Activated CD4-positive, alpha-beta T cell treated with anti-CD3 and anti-CD28 coated beads, Interleukin-2, Interleukin-6, amounts not matched to agents 100 ng/mL and 50 ng/mL, durations not matched to agents 16 hours and 8 hours (primary cell): ENCODE results near the gene CYP24A1.
A peak's percentile ranks its signal among the peaks of the same experiment; 100 is the strongest.

Experiments
- DNase-seq: peaks from one replicate; pipeline ENCODE4 v3.0.0-alpha.2; 2020

Gene CYP24A1

GRCh38 chr20:54201268-54201846 is 27.6 kb upstream of the CYP24A1 start:
- no peak for DNase-seq

GRCh38 chr20:54200487-54201267 is 26.9 kb upstream of the CYP24A1 start:
- DNase-seq, result no peak

- DNase-seq, result peak; percentile 74
Measured at GRCh38 chr20:54199721-54200176, 26.0 kb upstream of the CYP24A1 start.

- no peak for DNase-seq
Measured at GRCh38 chr20:54199283-54199682, 25.5 kb upstream of the CYP24A1 start.

GRCh38 chr20:54197621-54198604 is 24.1 kb upstream of the CYP24A1 start:
- DNase-seq, result no peak

DNA sequence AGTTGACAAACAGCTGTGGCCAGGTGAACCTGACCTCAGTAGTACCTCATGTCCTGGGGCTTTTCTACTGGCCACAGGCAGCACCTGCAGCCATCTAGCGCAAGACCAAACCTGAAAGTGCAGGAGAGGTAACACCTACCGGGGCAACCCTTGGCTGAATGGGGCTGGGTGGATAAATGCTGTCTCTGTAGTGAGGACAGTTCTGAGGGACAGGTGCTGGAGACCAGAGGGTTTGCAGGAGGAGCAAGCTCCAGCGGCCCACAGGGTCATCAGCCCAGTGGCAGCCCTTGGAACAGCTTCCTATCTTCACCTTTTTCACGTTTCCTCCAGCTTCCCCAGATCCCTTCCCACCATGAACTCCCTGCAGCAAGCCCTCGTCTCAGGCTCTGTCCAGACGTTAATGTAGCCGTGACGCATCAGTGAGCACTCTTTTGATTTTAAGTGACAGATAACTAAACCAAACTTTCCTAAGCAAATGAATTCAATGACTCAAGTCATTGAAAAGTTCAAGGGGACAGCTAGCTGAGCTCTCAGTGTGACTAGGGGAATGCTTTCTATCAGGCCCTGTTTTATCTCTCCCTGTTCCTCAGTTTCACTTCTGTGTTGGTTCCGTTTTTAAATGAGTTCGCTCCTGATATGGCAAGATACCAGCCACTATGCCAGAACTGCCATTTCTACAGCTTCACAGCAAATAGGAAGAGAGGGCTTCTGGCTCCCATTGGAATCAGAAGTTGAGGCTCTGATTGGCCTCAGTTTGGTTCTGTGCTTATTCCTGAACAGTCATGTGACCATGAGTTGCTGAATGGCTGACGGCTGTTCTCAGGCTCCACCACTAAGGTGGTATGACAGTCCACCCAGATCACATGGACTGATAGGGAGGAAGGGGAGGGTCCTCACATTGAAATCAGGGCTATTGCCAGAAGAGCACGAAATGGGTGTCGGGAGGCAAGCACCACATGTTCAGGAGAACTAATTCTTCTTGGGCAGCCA is 22.0 kb upstream of the CYP24A1 start:
- DNase-seq, result no peak

DNA sequence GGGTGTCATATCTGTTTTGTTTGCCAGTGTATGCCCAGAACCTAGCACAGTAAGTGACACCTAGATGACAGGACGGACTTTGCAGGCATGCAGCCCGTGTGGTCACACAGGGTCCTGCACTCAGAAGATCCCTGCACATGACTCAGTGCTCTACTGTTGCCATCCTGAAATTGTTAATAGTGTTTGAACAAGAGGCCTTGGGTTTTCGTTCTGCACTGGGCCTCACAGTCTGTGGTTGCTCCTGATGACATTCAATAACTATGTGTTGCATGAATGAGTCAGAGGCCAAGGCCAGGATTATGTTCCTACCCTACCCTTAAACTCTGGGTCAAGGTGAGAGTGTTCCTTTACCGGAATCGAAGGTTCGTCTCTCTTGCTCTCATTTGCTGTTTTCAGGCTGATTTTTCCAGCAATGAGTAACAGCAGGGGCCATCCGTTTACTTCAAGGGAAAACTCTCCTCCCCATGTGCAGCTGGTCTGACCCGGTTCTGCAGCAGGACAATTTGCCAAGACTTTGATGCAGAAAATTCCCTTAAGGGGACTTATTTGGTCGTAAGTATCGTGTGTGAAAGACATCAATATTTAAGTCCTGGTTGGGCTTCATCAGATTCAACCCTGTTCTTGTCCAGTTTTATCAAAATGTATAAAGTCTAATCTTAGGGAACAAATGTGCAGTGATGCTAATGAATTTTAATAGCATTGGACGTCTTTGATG is 21.1 kb upstream of the CYP24A1 start:
- no peak for DNase-seq

GRCh38 chr20:54193817-54194216 is 20.0 kb upstream of the CYP24A1 start:
- no peak for DNase-seq

- no peak for DNase-seq
Measured at GRCh38 chr20:54190217-54190616, 16.4 kb upstream of the CYP24A1 start.

DNA sequence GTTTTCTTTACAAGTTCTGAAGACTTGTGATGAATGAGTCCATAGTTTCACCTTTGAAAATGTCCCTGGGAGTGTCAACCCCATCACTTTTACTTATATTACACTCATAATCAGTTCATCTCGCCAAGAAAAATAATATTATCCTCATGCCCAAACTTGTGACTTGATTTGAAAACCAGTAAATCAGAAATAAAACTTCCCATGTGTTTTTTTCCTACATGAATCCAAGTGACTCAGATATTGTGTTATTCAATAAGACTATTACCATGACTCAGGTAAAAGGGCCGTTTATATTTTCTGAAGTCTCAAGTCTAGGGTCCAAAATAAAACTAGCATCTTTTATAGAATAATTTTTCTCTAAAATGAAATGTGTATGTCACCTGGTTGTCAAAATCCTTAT is 15.8 kb upstream of the CYP24A1 start:
- no peak for DNase-seq

- no peak for DNase-seq
Measured at GRCh38 chr20:54188132-54188849, 14.5 kb upstream of the CYP24A1 start.

DNA sequence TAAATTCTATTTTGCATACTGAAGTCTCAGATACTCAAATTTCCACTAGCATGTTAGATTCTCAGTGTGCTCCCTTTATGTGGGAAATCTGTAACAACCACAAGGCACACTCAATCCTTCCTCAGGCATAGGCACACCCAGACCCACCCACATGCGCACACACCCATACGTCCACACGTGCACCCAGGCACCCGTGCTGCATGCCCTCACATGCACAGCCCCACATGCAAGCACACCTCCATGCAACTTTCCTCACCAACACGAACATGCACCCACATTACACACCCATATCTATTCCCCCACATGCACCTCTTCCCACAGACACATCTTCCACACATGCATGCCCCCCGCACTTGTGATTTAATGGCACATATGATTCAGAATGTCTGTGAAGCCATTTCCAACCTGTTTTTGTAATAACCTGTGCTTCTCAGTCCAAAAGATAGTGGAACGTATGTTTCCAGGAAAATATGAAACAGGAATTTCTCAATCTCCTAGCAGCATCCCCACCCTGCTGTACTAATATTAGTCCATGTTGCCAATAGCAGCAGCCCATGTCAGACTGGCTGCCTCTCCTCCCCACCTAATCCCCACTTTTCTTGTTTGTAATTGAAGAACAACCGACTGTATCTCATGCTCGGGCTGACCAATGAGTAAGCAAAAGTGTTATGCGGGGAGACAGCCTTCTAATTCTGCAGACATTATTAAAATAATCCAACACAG is 11.3 kb upstream of the CYP24A1 start:
- DNase-seq, result no peak

GRCh38 chr20:54184071-54184470 is 10.3 kb upstream of the CYP24A1 start:
- no peak for DNase-seq

DNA sequence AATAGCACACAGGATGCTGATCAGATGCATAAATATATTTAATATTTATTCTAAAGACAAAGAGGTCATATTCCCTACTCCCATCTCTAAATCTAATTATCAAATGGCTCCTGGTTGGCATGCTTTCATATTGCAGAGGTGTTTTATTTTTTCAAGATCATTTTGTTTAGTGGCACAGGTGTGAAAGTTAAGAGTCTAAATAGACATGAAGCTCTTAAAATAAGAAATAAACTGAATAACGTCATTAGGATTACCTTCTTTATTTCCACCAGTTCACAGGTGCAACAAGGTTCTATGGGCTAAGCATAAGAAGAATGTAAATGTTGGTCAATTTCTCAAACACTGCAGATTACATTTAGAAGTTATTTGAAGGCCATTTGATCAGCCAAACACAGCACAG is 7.1 kb upstream of the CYP24A1 start:
- DNase-seq, result no peak

GRCh38 chr20:54179946-54180345 is 6.2 kb upstream of the CYP24A1 start:
- DNase-seq, result no peak

DNA sequence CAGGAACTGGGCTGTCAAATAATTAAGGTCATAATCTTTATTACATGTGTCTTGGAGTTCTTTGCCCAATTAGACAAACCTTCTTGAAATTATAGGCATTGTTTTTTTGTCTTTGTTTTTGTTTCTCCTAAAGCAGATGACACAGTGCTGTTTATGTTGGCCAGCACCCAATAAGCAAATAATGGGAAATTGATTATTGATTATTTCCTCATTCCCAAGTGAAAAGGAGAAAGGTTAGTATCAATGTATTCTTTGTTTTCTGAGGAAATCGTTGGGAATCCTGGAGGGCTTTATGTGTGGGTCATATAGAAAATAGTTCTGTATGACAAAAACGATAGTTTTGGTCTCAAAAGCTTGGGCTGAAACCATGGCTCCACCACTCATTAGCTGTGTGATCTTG is 4.5 kb upstream of the CYP24A1 start:
- no peak for DNase-seq

DNA sequence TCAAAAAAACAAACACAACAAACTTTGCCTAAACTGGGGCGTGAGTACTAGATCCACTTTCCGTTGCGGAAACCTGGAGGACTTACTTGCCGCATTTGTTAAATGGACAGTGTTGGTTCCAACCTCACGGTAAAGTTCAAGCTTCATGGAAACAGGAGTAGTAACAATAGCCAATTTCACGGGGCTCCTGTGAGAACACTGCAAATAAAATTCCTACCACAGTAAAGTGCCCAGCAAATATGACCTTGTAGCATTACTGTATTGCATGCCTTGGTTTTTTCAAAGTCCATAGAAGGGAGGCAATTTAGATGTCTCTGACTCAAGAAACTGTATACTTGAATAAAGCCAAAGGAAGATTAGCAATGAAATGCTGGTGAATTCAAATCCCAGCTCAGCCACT is 3.6 kb upstream of the CYP24A1 start:
- DNase-seq, result no peak

GRCh38 chr20:54176610-54177009 is 2.8 kb upstream of the CYP24A1 start:
- DNase-seq, result no peak

DNA sequence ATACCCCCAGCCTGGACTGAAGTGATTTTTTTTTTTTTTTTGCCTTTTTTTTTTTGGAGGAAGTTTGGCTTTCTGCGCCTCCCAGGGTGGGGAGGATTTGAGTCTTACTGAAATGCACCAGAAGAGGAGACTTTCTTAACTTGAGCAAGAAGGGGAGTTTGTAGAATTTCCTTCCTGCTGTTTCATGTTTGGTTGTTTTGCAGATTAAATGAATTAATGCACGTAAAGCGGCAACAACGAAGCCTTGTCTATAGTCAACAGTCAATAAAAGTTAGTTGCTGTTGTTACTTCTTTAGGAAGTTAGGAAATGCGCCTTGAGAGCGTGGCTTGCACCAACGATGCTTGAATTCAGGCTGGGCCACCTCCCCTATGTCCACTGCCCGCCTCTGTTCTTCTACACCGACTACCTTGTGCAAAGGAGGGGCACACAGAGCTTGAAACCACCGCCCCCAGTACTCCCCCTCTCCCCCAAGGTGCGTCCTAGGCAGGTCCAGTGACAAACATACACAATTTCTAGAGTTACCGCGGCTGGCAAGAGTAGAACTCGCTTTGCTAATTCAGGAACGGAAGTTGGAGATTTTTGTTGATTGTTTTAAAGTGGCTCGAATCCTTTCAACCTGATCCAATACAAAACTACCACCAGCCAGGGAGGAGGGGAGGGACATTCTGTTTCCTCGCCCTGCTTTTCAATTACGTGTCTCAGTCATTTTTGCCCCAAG is 830 bp upstream of the CYP24A1 start:
- no peak for DNase-seq
